GM19463 (cell line): ENCODE data around the gene ZNF433.
A peak's percentile ranks its signal among the peaks of the same experiment; 100 is the strongest.
"Not testable (repeated sequence)": the region's sequence is repeated elsewhere in the genome, so short reads cannot be mapped to it uniquely, and the experiment has no call there.

Experiments
- ATAC-seq: cut with Tn5 transposase; IDR thresholded peaks from one replicate; pipeline ENCODE4 v1.9.1; 2021; ENCODE audit warnings: mild to moderate bottlenecking, moderate library complexity; ENCODE audit not compliant: unreplicated experiment

Gene ZNF433

DNA sequence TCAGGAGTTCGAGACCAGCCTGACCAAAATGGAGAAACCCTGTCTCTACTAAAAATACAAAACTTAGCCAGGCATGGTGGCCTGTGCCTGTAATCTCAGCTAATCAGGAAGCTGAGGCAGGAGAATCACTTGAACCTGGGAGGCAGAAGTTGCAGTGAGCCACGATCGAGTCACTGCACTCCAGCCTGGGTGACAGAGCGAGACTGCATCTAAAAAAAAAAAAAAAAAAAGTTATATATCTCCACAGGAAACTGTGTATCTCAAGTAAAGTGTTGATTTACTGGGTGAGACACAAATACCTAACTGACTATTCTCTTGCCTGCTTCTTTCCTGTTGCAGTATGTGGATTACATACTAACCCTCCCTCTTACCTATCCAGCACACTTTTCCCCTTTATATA, 43.6 kb downstream of the ZNF433 start:
- not testable (repeated sequence) for ATAC-seq

DNA sequence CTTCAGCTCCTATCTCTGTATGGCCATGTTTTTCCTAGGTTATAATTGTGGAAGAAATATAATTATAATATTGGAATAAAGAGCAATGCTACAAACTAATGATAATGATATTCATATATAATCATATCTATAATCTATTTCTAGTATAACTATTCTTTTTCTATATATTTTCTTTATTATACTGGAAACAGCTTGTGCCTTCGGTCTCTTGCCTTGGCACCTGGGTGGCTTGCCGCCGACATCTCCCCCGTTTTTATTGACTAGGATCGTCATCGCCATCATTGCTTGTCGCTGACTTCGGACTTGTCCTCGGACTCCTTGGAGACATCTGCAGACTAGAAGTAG, 46.4 kb downstream of the ZNF433 start:
- ATAC-seq: no peak

- peak; percentile 88 for ATAC-seq
Measured at GRCh38 chr19:11987405-11988281, 47.8 kb downstream of the ZNF433 start.

DNA sequence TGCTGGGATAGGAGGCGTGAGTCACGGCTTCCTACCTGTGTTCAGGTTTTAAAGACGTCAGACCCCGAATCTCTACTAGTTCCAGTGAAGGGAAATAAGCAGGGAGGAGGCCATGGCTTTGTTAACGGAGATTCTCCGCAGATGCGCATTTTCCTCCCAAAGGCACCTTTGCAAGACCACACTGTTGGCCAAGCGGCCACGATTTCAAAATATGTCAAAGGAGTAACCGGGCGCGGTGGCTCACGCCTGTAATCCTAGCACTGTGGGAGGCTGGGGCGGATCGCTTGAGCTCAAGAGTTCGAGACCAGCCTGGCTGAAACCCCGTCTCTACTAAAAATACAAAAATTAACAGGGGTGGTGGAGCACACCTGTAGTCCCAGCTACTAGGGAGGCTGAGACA, 48.7 kb downstream of the ZNF433 start:
- ATAC-seq: no peak

DNA sequence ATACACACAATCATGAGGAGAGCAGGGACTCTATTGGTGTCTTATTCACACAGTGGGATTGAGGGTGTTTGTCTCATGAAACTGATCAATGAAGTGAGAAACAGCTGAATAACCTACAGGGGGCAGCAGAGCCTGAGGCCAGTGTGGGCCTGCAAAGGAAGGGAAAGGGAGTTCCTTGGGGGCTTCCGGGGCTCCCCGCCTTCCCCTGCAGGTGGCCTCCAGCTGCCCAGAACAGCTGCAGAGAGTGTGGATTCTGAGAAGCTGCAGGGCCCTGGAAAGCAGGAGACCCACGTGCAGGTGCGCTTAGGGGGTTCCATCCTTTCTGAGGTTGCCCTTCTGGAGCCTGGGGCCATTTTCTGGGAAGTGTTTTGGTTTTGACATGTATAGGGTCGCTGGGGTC, 50.5 kb downstream of the ZNF433 start:
- no peak for ATAC-seq

DNA sequence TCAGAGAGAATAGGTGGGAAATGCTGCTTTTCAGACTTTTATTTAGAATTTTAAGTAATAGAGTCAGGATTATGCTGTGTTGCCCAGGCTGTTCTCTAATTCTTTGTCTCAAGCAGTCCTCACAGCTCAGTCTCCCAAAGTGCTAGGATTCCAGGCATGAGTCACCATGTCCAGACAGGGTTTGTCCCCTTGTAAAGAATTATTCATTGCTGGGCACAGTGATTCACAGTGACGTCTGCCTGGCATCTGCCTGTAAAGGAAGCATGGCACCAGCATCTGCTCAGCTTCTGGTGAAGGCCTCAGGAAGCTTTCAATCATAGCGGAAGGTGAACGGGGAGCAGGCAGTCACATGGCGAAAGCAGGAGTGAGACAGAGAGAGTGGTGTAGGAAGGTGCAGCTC, 53.0 kb downstream of the ZNF433 start:
- no peak for ATAC-seq

DNA sequence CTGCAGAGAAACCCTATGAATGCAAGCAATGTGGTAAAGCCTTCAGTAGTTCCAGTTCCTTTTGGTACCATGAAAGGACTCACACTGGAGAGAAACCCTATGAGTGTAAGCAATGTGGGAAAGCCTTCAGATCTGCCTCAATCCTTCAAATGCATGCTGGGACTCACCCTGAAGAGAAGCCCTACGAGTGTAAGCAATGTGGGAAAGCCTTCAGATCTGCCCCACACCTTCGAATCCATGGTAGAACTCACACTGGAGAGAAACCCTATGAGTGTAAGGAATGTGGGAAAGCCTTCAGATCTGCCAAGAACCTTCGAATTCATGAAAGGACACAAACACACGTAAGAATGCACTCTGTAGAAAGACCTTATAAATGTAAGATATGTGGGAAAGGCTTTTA, 56.0 kb downstream of the ZNF433 start:
- ATAC-seq: no peak

- no peak for ATAC-seq
Measured at GRCh38 chr19:11978492-11979100, 56.9 kb downstream of the ZNF433 start.

DNA sequence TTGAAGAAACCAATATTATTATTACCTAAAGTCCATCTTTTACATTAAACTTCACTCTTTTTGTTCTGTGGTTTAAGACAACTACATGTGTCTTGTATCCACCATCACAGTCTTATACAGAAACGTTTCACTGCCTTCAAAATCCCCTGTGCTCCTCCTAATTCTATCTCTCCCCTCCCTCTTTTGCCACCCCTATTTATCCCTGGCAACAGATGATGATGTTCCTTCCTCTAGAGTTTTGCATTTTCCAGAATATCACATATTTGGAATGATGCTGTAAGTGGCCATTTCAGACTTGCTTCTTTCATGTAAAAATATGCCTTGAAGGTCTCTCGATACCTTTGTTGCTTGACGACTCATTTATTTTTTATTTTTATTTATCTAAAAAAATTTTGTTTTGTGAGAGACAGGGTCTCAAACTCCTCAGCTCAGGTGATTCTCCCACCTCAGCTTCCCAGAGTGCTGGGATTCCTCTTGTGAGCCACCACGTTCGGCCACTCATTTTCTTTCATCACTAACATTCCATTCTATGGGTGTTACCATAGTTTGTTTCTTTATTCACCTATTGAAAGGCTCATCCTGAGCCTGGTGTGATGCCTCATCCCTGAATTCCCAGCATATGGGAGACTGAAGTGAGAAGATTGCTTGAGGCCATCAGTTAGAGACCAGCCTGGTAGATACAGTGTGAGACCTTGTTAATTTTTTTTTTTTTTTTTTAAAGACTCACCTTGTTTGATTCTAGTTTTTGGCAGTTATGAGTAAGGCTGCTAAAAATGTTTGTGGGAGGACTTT, 62.3 kb downstream of the ZNF433 start:
- no peak for ATAC-seq

DNA sequence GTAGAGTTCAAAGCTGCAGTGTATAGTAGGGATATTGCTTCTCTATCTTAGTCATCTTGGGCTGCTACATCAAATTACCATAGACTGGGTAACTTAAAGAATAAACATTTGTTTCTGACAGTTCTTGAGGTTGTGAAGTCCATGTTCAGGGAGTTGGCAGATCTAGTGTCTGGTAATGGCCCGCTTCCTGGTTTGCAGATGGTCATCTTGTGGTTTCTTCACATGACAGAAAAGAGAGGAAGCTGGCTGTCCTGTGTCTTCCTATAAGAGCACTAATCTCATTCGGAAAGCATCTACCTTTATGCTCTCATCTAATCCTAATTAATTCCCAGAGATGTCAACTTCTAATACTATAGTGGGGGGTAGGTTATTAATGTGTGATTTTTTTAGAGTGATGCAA, 64.4 kb downstream of the ZNF433 start:
- ATAC-seq: no peak

- ATAC-seq: no peak
Measured at GRCh38 chr19:11970174-11970573, 65.3 kb downstream of the ZNF433 start.

- peak; percentile 87 for ATAC-seq
Measured at GRCh38 chr19:11964858-11965645, 70.4 kb downstream of the ZNF433 start, which contains the start of gene ZNF763. TSS of gene ZNF763 (plus strand) at chr19:11965040. CDS start at chr19:11965209, 169 bp downstream.
